Stimulated activated CD8-positive, alpha-beta memory T cell treated with anti-CD3 and anti-CD28 coated beads, Interleukin-12 subunit alpha, Interleukin-12 subunit beta, amount 100 ng/mL, for 1 hour (primary cell): Measurements from ENCODE around the gene WNT6.
A peak's percentile ranks its signal among the peaks of the same experiment; 100 is the strongest.

Experiments used
- DNase-seq: peaks from one replicate; pipeline ENCODE4 v3.0.0-alpha.2; 2020; ENCODE audit warnings: low read depth

Gene WNT6

DNA sequence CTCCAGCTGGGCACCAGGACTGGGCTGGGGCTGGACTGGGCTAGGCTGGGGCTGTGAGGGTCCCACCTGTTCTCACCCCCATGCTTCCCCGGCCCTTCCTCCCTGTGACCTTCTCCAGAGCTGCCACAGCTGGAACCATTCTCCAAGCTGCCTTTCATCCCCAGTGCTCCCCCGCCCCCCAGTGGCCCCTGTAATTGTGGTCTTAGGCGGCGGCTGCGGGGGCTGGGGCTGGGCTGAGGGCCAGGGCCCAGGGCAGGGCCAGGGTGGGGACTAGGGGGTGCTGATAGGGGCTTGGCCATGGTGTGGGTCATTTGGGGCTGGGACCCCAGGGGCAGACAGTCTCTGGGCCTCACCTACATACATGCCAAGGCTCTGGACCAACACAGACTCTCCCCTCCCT lies 18.3 kb downstream of the WNT6 start:
- DNase-seq: no peak

DNA sequence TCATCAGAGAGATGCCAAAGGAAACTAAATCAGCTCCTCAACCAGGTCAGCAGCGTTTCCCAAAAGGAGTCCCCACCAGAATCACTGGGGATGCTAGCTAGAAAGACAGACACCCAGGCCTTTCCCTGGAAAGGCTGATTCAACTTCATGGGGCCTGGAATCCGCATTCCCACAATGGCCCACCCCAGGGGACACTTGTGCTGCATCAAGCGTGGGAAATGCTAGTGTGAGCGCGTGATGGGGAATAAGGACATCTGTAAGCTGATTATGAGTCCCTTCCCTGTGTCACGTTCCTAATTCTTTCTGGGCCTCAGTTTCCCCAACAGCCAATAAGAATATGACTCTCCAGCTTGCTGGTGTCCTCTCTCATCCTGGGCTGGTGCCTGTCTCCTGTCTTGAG lies 18.9 kb downstream of the WNT6 start:
- no peak for DNase-seq

- DNase-seq: no peak
Observed at GRCh38 chr2:218878926-218879761, 19.5 kb downstream of the WNT6 start.

DNA sequence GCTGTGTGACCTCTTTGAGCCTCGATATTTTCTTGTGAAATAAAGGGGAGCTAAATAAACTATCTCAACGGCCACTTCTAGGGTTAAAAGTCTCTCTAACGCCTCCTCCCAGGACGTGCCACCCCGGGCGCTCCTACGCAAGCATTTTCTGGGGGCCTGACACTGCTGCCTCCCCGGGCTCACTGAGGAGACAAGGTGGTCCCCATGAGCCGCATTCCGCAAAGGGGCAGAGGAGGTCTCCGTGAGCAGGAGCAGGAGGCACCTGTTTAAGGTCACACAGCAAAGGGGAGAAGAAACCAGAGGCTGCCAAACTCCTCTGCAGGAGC lies 20.1 kb downstream of the WNT6 start:
- DNase-seq: no peak

DNA sequence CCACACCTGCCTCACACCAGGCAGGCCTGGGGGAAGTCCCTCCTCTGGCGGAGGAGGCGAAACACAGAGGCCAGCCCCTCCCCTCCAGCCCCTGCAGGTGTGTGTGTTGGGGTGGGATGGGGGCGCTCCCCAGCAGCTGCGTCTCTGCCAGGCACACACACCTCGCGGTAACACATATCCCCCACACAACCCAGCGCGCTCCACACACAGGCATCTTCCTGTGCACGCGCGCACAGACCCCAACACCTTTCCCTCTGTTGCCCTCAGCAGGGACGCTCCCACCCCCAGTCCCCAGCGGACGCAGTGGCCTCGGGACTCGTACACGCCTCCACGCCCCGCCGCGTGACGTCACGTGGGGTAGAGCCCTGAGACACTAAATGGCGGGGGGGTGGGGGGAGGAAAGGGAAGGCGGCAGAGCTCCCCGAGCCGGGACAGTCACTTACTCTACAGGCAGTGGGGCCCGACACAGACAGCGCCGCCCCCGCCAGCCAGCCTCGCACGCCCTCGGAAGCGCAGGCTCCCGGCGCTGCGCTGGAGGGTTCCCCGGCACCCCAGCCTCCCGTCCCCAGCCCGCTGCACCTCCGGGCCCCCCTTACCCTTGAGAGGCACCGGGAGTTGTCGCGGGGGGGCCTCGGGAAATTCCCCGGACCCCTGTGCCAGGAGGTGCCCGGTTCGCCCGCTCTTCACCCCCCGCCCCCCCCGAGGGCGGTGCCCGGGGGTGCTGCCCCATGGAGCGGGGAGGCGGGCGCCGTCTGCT lies 20.7 kb downstream of the WNT6 start, which contains the start of gene WNT10A:
Gene WNT10A (plus strand): TSS at position 751 of the 757 bp plus-strand sequence. CDS start 144 bp downstream, outside the sequence.
- DNase-seq: peak; percentile 72

DNA sequence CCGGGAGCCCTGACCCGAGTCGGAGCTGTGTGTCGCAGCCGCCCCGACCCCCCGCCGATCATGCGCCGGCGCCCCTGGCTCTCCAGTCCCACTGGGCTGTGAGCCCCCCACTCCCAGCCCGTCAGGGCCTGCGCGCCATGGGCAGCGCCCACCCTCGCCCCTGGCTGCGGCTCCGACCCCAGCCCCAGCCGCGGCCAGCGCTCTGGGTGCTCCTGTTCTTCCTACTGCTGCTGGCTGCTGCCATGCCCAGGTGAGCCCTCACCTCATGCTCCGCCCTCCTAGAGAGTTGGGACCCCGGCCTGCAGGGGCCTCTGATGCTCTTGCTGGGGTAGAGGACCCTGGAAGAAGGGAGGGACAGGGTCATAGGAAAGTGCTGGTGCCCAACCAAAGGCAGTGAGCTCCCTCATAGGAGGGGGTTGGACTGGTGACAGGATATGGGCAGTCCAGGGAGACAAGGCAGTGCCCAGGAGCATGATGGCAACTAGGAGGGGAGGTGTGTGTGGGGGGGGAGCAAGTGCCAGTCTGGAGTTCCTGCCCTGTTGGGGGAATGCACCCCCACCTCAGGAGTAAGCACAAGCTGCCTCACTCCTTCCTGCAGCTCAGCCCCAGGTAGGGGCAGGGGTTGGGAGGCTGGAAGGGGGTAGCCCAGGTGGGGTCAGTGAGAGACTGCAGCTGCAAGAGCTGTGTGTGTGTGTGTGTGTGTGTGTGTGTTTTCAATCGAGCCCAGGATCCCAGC lies 21.4 kb downstream of the WNT6 start:
- no peak for DNase-seq

- DNase-seq: no peak
Observed at GRCh38 chr2:218881744-218882460, 22.3 kb downstream of the WNT6 start.

- DNase-seq: no peak
Observed at GRCh38 chr2:218882461-218882816, 22.8 kb downstream of the WNT6 start.

- DNase-seq: no peak
Observed at GRCh38 chr2:218882866-218883366, 23.3 kb downstream of the WNT6 start.

DNA sequence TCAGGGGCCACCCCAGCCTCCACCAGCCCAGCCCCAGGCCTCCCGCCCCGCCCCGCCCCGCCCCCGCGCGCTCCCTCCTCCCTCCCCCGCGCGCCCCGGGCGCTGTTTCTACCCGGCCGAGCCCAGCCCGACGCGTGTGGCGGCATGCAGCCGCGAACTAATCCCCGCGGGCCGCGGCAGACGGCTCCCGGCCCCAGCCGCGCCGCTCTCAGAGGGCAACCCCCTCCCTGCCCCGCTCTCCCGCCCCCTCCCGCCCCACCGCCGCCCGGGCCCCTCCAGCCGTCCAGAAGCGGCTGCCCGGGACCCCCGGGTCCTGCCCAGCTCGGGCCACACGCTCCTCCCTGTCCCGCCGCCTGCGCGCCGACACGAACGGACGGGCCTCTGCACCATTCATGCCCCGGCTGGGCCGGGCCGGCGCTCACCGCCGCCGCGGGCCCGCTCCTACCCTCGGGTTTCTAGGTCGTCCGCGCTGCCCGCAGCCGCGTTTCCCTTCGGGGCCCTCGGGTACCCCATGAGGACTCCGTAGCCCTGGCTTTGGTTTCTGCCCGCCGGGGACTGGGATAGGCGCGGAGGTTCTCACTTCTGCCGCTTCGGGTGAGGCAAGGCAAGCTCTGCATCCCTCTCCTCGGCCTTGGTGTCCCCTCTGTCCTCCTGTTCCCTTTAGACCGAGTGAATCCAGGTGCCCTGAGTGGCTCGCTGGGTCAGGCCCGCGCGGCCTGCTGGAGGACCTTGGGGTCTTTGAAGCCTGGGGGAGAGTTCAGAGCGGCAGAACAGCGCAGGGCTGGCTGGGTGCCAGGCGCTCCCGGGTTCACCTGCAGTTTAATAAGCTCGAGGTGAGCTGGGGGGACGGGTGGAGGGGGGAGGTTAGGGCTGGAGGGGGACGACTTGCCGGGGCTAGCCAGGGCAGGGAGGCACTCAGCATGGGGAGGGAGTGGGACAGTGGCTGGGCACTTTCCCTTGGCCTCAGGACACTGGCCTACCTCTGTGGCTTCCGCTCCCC lies 24.2 kb downstream of the WNT6 start:
- no peak for DNase-seq

DNA sequence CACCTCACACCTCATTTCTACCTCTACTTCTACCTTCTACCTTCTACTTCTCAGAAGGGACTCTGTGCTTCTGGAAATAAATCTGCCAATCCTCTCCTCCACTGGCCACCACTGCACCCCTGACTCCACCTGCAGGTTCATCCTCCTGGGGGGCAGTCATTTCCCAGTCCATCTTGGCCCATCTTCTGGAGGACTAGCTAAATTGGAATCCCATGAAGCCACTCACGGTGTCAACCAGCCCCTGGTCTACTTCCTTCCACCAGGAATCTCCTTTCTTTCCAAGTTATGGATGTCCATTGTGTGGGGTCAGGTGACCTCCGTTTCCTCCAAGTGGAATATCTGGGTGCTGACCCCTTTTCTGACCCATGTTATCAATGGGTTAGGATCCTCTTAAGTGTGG lies 24.9 kb downstream of the WNT6 start:
- no peak for DNase-seq

DNA sequence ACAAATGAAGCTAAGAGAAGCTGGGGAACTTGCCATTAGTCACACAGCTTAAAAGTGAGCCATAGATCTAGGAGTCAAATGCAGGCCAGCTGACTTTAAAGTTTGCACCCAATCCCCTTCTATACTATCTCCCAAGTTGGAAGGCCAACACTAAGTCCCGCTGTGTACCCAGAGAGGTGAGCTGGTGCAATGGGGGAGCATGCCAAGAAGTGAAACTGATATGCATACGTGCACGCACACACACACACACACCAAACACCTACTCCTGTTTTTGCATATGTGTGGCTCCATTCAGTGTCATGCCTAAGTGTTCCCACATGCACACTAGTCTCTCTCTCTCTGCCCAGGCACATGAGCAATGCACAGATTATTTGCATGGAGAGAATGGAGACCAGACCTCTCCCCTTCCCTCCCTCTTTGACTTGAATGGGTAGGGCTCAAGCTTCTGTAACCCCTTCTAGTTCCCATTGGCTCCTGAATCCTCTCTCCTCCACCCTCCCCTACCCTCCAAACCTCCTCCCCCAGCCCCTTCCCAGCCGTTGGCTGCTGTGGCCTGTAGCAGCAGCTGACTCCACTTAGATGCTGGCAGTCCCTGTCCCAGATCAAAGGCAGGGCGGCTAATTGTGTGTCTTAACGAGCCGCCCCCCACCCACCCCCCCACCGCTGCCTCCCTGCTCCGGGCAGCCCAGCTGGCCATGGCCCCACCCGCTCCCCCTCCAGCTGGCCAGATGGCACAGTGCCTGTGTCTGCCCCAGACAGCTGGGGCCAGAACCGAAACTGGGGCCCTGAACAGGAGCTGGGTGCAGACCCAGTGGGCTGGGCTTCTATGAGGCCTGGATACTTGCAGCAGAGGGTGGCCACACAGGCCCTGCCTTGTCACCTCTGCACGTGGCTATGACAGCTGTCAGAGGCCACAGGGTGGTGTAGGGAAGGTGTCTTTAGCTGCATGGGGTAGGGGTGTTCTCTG lies 26.7 kb downstream of the WNT6 start:
- DNase-seq: no peak

DNA sequence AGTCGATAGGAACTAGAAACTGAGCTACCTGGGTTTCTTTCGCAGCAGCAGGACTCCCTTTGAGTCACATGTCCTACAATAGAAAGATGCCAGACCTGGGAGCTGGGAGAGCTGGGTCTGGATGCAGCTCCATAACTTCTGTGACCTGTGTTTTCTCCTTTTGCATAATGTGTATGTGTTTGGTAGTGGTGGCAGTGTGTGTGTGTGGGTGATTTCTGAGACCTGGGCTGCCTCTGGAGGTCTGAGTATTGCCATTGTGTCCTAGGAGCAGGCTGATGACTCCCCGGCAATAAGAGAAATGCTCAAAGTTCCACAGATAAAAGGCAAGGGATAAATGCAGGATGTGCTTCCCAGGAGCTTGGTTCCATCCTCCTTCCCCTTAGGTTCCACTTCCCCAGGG lies 27.5 kb downstream of the WNT6 start:
- no peak for DNase-seq

GRCh38 chr2:218888341-218888740 lies 28.7 kb downstream of the WNT6 start:
- DNase-seq: no peak

DNA sequence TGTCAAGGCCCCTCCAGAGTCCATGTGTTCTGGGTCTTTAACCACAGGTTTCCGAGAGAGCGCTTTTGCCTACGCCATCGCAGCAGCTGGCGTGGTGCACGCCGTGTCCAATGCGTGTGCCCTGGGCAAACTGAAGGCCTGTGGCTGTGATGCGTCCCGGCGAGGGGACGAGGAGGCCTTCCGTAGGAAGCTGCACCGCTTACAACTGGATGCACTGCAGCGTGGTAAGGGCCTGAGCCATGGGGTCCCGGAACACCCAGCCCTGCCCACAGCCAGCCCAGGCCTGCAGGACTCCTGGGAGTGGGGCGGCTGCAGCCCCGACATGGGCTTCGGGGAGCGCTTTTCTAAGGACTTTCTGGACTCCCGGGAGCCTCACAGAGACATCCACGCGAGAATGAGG lies 30.3 kb downstream of the WNT6 start:
- no peak for DNase-seq

DNA sequence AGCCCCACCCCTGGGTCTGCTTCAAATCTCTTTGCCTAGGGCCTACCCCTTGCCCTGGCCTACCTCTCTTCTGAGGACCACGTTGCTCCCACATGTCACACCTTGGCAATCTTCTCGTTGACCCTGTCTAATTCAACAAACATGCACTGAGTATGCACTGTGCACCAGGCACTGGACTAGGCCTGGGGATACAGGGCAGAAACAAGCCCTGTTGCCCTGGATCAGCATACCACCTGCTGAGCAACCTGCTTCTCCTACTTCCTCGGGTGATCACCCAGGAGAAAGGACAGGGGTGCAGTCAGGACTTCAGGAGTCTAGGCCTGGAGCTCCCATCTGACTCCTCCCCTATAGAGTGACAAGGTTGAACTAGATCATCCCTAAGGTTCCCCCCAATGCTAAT lies 30.8 kb downstream of the WNT6 start:
- DNase-seq: no peak

- no peak for DNase-seq
Observed at GRCh38 chr2:218891275-218892135, 31.9 kb downstream of the WNT6 start.

DNA sequence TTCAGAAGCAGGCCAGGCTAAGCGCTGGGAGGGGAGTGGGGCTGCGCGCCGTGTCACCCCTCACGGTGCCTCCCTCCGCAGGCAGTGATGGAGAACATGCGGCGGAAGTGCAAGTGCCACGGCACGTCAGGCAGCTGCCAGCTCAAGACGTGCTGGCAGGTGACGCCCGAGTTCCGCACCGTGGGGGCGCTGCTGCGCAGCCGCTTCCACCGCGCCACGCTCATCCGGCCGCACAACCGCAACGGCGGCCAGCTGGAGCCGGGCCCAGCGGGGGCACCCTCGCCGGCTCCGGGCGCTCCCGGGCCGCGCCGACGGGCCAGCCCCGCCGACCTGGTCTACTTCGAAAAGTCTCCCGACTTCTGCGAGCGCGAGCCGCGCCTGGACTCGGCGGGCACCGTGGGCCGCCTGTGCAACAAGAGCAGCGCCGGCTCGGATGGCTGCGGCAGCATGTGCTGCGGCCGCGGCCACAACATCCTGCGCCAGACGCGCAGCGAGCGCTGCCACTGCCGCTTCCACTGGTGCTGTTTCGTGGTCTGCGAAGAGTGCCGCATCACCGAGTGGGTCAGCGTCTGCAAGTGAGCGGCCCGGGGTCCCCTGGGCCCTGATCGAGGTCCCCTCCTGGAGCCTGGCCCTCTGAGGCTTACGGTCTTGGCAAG lies 33.2 kb downstream of the WNT6 start:
- DNase-seq: peak; percentile 76
